H1 (cell line): ENCODE results near the gene LRCH1. TPM values are rescaled to one million over a fixed set of nuclear protein-coding genes. Genes with fewer than 3 reads are reported as not detected.

ENCODE experiments used
- CHD1 ChIP-seq: IDR thresholded peaks from 2 replicates; pipeline ENCODE4 v1.6.1; 2012; ENCODE audit warnings: low read depth, low read length, improper control_type of control experiment
- CHD7 ChIP-seq: fragments of 300-600 bp; sonication (generic); IDR thresholded peaks from 2 replicates; pipeline ENCODE4 v1.7.1; 2012; ENCODE audit warnings: low read length, moderate library complexity, mild to moderate bottlenecking, inconsistent platforms; ENCODE audit not compliant: insufficient replicate concordance
- JUND ChIP-seq: IDR thresholded peaks from 2 replicates; pipeline ENCODE4 v1.6.1; 2011; ENCODE audit warnings: mild to moderate bottlenecking, improper control_type of control experiment, low read length
- SAP30 ChIP-seq: fragments of 300-600 bp; sonication (generic); IDR thresholded peaks from 2 replicates; pipeline ENCODE4 v1.7.1; 2012; ENCODE audit warnings: low read length, moderate library complexity, mild to moderate bottlenecking, inconsistent platforms; ENCODE audit not compliant: insufficient read depth, insufficient replicate concordance
- SRF ChIP-seq: IDR thresholded peaks from 2 replicates; pipeline ENCODE4 v1.6.1; 2011; ENCODE audit warnings: mild to moderate bottlenecking, low read depth, low read length, moderate library complexity
- polyA plus RNA-seq, 7 experiments: library from polyadenylated mRNA; depleted of rRNA in 3 of 7; stranded (reverse) in 5 of 7; unstranded in 2 of 7; fragments of >200 nt in 5 of 7; fragments of 200-250 nt in 2 of 7; gene quantifications; 1 replicate in 5 of 7; 2 replicates in 1 of 7; 4 replicates in 1 of 7; pipeline versions ENCODE4 v1.2.1 to v1.2.3, GENCODE V29; 2011 to 2013; ENCODE audit warnings: missing spikeins in 2 of 7, mixed read lengths in 2 of 7
- total RNA-seq: library from RNA; stranded (reverse); fragmentation: NEBNext Ultra II Directional; extraction: Animal tissue kit (Norgen Biotek cat#: 25700); gene quantifications from 2 replicates; pipeline ENCODE4 v1.2.1, GENCODE V29; 2021

Gene LRCH1
- total and polyA plus RNA-seq, 2 of the 8 experiments (the other 6 are each of a cell fraction or from before 2014, with no cell fraction given): 3.0 to 10.1 TPM

GRCh38 chr13:46562581-46562980 is 9.6 kb downstream of the LRCH1 start (continued):
- TF ChIP-seq CHD7 (no peak), JUND (no peak), SAP30 (no peak), SRF (no peak), CHD1 (no peak)
